NCI-H510A treated with DMSO at 0.1 percent for 48 hours (cell line): ENCODE results near the gene POU4F3.
A peak's percentile ranks its signal among the peaks of the same experiment; 100 is the strongest.

Experiments used
- DNase-seq: peaks from one replicate; lab custom pipeline; 2025; lab: John Stamatoyannopoulos, UW

The POU4F3 gene

DNA sequence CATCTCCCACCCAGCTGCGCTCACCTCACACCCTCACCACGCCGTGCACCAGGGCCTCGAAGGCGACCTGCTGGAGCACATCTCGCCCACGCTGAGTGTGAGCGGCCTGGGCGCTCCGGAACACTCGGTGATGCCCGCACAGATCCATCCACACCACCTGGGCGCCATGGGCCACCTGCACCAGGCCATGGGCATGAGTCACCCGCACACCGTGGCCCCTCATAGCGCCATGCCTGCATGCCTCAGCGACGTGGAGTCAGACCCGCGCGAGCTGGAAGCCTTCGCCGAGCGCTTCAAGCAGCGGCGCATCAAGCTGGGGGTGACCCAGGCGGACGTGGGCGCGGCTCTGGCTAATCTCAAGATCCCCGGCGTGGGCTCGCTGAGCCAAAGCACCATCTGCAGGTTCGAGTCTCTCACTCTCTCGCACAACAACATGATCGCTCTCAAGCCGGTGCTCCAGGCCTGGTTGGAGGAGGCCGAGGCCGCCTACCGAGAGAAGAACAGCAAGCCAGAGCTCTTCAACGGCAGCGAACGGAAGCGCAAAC lies 1.1 kb downstream of the POU4F3 start:
- no peak for DNase-seq

DNA sequence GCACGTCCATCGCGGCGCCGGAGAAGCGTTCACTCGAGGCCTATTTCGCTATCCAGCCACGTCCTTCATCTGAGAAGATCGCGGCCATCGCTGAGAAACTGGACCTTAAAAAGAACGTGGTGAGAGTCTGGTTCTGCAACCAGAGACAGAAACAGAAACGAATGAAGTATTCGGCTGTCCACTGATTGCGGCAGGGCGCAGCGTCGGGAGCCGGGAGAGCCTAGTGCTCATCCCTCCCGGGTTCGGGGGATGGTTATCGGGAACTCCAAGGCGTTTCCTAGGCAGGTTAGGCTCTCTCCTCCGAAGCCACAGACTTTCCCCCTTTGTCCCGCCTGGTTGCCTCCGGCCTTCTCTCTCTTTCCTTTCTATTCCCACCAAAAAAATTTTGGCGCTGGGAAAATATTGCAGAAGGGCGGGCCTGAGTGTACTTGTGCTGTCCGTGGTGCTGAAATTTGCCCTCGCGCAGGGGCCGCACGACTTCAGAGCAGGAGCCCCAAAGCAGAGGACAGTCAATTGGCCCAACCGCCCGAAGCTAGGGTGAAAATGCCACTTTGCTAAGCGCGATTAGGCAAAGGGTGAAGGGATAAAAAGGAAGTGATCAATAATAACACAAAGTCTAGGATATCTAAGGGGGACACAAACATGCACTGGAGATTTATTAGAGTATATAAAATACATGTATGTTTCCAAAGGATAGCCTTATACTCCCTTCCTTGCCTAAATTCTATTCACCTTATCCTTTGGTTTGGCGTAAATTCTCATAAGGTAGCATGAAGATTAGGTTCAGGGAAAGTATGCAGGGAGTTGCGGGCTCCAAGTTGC lies 1.8 kb downstream of the POU4F3 start:
- DNase-seq, result no peak

DNA sequence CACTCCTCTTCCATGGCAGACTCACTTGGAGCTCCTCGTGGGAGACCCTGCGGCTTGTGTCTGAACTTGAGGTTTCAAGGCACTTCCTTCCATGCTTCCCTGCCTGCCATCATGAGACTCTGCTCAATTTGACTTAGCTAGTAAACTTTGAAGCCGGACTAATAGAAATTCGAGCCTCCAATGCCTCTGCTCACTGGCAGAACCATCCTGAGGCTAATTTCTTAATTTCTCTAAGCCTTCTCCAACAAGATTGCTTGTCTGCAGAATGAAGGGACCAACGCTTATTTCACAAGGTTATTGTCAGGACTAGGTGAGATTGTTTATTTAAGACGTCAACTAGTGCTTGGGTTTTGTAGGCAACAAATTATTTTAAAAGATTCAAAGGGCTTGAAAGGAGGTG lies 3.2 kb downstream of the POU4F3 start:
- DNase-seq, result no peak

DNA sequence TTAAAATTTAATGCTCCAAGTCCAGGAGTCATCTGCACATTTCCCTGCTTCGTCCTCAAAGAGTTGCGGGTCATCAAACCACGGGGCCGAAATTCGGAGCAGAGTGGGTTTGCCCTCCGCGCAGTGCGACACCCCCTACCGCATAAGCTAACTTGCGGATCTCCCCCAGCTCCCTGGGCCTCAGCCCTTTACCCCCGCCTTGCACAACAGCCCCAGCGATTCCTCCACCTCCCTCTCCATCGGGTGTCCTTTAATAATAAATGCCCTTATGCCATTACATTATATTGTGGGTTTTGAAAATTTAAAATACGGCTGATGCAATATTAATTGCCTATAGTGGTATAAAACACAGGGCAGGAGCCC lies 3.9 kb downstream of the POU4F3 start:
- DNase-seq, result no peak

DNA sequence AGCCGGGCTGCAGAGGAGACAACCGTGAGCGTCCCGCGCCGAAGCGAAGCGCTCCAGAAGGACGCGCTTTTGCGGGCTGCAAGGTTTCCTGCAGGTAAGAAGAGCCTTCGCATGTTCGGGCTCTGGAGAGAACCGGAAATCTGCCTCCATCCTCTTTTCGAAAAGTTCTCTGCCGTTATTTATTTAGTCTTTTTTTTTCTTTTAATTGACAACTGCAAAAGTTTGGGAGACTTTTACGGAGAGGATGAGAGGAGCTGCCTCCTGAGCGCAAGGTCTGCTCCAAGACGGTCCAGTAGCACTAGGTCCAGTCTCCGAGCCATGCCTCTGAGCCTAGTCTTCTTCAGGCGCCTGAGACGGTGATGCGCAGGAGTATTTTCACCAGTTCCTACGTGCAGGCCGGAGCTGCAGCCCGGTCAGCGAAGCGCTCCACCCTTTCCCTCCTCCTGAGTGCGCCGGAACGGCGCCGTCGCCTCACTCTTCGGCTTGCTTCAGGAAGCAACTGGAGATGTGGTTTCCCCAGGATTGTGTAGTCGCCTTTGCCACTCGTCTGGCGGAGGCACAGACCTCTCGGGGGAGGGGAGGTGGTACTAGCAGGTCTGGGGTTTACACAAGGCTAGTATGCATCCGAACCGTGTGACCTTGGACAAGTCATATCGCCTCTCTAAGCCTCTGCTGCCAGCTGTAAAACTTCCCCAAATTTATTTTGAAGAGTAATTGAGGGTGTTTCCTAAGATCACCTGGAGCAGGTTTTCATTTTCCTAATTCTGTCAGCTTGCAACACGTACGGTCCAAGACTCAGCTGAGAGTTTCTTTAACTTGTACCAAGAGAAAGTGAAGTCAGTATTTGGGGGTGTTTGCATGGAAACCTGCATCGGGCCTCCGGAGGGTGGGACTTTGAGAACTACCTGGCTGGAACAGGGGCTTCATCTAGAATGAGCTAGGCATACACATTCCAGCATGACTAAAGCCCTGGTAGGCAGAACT lies 4.5 kb downstream of the POU4F3 start:
- no peak for DNase-seq

DNA sequence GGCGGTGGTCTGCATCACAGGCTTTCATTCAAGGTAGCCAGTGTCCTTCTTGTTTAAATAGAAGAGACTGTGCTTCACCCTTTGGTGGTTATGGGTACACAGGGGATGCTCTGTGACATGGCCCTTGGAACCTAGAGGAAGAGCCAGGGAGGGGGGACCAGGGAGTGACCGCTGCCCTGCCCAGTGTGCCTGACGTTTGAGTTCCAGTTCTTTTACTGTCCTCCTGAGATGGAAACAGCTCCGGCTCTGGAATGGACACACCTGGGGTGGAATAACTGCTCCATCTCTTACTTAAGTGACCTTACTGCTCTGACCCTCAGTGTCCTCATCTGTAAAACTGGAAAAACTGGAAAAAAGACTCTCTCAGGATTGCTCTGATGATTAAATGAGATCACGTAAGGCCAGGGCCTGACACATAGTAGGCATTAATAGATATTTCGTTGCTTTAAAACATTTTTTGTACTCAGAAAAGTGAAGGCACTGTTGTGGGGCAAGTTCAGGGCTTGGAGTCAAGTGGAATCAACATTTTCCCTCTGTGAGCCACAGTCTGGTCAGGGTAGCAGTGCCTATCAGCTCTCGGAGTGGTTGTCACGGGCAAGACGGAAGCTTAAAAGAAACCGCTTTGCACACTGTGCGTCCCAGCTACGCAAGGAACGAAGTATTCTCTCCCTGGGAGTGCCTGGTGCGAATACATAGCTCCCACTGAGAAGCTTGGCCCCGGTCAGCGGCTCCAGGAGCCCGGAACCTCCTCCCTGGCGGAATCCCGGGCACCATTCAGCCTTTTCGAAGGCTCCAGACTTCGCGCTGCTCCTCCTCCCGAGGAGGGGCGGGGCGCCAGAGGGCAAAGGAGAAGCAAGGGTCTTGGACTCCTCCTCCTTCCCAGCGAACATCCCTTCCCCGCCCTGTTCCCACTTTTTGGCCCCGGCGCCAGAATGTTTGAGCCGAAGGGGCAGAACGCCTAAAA lies 5.8 kb downstream of the POU4F3 start:
- DNase-seq, result no peak

DNA sequence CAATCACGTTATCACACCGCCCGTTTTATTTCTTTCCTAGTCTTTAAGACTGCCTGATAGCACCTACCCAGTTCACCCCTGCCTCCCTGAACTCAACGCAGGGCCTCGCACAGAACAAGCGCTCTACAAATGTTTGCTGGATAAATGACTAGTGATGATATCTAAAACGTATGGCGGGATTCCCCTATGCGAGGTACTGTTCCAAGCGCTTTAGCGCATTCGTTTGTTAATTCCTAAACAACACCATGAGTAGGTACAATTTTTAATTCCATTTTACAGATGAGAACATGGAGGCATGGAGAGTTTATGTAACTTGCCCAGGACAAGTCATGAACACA lies 6.6 kb downstream of the POU4F3 start:
- no peak for DNase-seq

DNA sequence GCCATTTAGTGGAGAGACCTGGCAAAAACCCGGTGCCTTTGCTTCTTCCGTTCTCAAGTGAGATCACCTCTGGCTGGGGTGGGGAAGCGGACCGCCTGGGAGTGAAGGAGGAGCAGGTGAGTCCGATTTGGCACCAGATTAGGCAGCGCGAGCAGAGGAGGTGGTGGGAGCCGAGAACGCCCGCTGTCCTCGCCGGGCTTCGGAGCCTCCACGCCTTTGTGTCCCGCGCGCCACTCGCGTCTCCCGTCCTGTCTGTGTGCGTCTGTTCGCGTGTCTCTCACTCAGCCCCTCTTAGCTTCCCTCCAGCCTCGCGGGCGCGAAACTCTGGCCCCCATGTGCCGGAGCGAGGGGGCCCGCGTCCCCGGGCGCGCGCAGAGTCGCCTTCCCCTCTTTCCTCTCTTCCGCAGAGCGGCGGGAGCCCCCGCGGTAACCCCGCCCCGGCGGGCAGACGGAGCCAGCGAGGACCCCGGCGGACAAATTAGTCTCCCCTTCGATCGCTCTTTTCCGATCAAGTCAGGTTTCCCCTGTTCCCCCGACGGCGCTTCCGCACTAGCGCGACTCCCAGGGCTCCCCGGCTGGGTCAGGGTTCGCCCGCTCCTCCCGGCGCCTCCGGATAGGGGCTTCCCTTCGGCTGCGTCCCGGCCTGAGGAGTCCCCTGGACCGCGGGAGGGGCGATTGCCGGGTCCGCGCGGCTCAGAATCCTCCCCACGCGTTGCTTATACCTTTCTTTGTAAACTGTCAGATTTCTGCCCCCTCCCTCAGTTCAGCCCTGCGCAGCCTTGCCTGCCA lies 7.1 kb downstream of the POU4F3 start:
- DNase-seq, result peak; percentile 5

DNA sequence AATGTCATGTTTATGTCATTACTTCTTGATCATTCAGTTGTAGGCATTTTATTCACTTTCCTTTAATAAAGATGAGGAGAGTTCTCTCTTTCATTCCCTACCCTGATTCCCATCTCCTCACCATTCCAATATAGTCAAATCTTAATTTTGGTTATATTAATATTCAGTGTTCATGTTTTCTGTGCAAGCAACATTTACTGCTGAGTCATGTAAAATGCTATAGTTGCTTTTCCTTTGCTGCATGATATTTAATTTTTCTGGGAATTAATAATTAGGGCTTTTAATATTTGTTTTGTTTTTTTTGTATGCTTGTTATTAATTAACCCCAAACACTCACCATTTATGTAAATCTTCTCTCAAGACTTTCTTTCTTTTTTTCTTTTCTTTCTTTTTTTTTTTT lies 18.5 kb downstream of the POU4F3 start:
- DNase-seq, result no peak

DNA sequence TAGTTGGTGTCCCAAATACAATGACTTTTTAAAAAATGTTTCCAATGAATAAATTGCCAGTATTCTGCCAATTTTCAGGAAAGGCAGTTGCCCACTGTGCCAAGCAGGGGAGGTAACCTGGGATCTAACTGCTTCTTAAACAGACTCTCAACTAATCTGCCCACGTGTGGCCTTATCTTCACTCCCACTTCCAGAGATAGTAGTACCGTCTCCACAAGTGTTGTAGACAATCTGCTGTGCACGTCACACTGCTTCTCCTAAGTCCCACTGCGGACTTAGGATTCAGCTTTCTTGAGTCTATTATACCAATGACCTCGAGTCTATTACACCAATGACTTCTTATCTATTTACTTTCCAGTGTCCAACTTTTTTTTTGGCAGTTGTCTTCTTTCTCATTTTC lies 21.2 kb downstream of the POU4F3 start:
- no peak for DNase-seq

DNA sequence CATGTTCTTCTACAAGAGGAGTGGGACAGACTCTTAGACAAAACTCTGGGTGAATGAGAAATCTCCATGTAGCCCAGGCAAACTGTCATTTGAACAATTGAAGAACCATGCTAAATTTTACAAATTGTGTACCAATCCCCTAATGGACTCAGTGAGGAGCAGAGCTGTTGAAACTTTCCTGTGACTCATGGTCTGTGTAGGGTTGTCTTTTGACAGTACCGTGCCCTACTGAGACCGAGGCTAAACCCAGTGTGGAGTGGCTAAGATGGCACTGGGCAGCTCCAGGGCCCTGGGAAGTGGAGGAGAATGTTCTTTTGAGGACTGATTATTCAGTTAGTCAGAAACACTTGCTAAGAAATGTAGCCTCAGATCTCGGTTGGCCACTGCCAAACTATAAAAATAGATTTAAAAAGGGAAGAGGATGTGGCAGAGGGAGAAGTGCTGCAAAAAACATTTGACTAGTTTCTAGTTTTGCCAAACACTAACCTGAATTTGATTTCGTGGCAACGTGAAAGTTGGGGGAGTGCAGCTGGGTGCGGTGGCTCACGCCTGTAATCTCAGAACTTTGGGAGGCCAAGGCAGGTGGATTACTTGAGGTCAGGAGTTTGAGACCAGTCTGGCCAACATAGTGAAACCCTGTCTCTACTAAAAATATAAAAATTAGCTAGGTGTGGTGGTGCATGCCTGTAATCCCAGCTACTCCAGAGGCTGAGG lies 24.7 kb downstream of the POU4F3 start:
- DNase-seq, result no peak

DNA sequence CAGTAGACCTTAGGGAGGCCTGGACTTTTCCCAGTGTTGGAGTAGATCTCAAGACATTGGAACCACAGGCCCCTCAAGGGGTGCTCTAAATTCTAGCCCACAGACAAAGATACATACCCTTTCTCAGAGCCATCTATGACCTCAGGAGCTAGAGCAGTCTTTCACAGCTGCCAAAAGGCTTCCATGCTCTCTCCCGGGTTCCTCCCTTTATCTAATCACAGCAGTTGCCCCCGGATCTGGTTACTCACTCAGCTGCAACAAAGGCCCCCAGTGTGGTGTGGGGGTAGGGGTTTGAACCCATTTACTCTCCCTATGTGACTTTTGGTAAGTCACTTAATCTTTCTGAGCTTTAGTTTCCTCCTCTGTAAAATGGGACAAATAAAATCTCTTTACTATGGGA lies 27.0 kb downstream of the POU4F3 start:
- no peak for DNase-seq

DNA sequence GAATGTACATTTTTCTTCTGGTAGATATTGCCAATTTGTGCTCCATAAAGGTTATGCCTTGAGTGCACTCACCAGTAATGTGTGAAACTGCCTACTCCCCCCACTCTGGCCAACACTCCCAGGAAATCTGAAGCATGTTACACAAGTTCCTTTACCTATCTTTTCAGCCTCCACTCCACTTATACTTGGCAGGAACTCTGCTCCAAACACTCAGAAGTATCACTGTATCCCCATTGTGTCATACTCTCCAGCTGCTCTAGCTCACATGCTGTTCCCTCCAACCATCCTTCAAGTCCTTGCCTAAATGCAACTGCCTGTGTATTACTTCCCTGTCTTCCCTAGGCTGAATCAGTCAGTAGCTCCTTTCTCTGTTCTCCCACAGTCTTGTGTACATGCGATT lies 28.3 kb downstream of the POU4F3 start:
- DNase-seq, result no peak

DNA sequence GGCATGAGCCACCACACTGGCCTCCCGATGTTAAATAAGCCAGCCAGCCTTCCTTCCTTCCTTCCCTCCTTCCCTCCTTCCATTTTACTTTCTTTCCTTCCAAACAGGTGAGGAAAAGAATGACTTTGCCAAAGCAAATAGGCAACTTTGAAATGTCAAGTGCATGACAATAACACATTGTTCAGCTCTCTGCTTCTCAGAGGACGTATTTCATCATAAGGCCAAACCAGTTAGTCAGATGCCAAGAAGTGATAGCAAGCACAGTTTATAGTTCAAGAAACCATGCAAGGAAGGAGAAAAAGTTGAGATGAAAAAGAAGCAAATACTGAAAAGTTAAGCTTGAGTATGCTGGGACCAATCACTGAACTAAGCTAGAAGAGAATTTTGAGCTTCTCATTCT lies 29.5 kb downstream of the POU4F3 start:
- no peak for DNase-seq

DNA sequence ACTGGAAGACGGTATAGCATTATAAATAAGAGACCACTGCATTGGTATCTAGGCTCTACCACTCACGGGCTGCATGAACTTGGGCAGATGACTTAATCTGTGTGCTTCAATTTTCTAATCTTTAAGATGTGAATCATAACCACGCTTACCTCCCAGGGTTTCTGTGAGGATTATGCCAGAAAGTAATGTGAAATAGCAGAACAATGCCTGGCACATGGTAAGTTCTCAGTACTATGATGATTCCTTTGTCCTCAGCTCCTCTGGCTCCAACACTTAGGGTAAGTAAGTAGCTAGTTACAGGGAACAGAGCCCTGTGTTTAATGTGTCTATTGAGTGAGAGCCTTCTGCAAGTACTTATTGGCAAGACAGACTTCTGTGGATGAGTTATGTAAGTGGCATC lies 31.1 kb downstream of the POU4F3 start:
- DNase-seq, result no peak

DNA sequence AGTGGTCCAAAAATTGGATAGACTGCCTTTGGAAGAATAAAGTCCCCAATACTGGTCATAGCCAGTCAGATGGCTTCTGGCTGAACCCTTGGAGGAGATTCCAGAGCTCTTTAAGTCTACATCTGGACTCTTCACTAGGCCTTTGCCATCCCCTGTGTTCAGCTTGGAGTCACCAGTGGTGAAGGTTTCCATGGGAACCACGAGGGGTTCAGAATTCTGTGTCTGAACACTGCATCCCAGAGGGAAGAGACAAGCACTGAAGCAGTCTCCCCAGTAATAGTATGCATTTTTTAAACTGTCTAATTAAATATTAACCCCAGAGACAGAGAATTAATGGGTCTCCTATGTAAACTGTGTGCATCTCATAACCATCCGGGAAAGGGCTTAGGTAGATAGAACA lies 38.2 kb downstream of the POU4F3 start:
- no peak for DNase-seq

DNA sequence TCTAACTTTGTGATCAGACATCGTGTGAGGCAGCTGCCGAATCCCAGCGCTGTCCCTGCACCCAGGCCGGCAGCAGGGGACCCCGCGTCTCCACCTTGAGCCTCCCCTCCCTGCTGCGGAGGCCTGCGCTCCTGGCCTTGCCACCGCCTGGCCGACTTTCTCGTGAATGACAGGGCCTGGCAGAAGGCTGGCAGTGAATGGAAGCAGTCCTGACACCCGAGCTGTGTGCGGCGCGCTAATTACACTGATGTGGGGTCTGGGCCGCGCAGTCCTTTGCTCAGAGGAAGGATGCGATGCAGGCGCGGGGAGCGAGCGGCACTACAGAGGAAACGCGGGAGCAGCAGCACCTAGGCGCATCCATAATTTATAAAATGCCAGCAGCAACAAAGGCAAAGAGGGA lies 40.3 kb downstream of the POU4F3 start:
- no peak for DNase-seq

DNA sequence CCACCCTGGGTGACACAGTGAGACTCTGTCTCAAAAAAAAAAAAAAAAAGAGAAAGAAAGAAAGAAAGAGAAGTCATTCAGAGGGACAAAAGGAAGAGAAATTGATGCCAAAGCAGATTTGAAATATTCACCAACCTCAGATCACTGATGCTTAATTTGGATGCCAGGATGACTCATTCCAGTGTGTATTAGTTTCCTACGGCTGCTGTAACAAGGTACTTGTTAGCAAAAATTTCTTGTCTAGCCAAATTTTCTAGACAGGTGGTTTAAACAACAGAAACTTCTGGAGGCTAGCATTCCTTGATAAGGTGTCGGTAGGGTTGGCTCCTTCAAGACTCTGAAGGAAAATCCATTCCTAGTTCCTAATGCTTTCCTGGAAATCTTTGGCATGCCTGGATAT lies 42.1 kb downstream of the POU4F3 start:
- DNase-seq, result no peak

DNA sequence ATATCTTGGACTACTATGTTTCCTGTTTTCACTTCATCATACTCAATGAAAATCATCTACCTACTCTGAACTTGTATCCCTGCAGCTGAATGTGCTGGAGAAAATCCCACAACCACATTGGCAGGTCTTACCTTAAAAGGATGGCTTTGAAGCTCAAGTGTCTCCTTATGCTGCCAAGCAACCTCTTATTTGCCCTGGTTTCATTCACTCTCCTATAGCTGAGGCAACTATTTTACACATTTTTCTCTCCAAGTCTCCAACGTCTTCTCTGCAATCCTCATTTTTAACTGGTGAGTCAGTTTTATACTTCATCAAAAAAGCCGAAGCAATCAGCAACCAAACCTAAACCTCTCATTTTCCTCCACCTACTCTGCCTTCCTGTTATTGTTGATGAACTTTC lies 49.7 kb downstream of the POU4F3 start:
- DNase-seq, result no peak

DNA sequence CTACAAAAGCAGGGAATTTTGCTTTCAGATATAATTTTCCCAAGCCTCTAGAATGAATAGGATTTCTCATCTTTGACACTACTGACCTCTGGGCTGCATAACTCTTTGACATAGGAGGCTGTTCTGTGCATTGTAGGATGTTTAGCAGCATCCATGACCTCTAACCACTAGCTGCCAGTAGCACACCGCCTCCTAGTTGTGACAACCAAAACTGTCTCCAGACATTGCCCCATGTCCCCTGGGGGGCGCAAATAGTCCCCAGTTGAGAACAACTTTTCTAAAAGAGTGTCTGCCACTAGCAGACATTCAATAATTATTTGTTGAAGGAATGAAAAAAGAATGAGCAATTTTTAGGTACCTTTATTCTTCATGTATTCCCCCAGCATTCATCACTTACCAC lies 51.8 kb downstream of the POU4F3 start:
- DNase-seq, result no peak
